Stomach (tissue), 19 donors: ENCODE data around the gene CELSR3. TPM values are rescaled to one million over a fixed set of nuclear protein-coding genes. Genes with fewer than 3 reads are reported as not detected.
A peak's percentile ranks its signal among the peaks of the same experiment; 100 is the strongest.

ENCODE experiments used
- DNase-seq, 2 donors: peaks; one replicate each; pipeline versions ENCODE4 v3.0.0 to v3.0.0-alpha.2; 2013 to 2019
- H3K27ac ChIP-seq, 5 donors: fragments of 200-600 bp in 4 of 5; sonication (generic) in 4 of 5; one replicate each; pipeline ENCODE4 v1.5.1; 2013 to 2019; ENCODE audit warnings: mild to moderate bottlenecking in 1 of 5, moderate library complexity in 1 of 5
- H3K27me3 ChIP-seq, 3 donors: fragments of 200-600 bp; sonication (generic); one replicate each; pipeline ENCODE4 v1.5.1; 2017 to 2019; ENCODE audit warnings: mixed run types in 1 of 3
- H3K36me3 ChIP-seq, 4 donors: fragments of 200-600 bp; sonication (generic); 1 replicate in 3 of 4; 2 replicates in 1 of 4; pipeline ENCODE4 v1.5.1; 2016 to 2019
- H3K4me1 ChIP-seq, 4 donors: fragments of 200-600 bp; sonication (generic); one replicate each; pipeline ENCODE4 v1.5.1; 2016 to 2019
- H3K4me3 ChIP-seq, 4 donors: fragments of 200-600 bp; sonication (generic) in 3 of 4; one replicate each; pipeline ENCODE4 v1.5.1; 2016 to 2019; ENCODE audit warnings: mild to moderate bottlenecking in 1 of 4
- H3K9me3 ChIP-seq, 4 donors: fragments of 200-600 bp; sonication (generic); one replicate each; pipeline ENCODE4 v1.5.1; 2016 to 2019
- EP300 ChIP-seq: sonication (generic); formaldehyde crosslinking; IDR thresholded peaks from one replicate; pipeline ENCODE4 v1.6.1; 2017; ENCODE audit warnings: antibody characterized with exemption
- POLR2A ChIP-seq, 4 donors: fragments of 450-650 bp; IDR thresholded peaks; one replicate each; pipeline ENCODE4 v1.6.1; 2016; ENCODE audit warnings: antibody characterized with exemption in 4 of 4, control low read depth in 2 of 4, mild to moderate bottlenecking in 1 of 4, moderate library complexity in 1 of 4
- POLR2AphosphoS5 ChIP-seq, 3 donors: sonication (generic); formaldehyde crosslinking; IDR thresholded peaks; one replicate each; pipeline ENCODE4 v1.6.1; 2016; ENCODE audit warnings: antibody characterized with exemption in 3 of 3
- WGBS, 5 donors: extraction: QIAGEN DNeasy Blood & Tissue Kit in 3 of 5; methylation state at CpG; one replicate each; pipeline versions ENCODE4 v1.1.5 to v1.1.7; 2013 to 2018; 5-methylcytosine and 5-hydroxymethylcytosine counted together
- intact Hi-C: fragments of 100-400 bp; cut with DNase I; formaldehyde crosslinking; loops from one replicate; pipeline ENCODE4 v1.15.1; 2023; ENCODE audit warnings: low total_unique reads
- long read RNA-seq, 10 donors: transcript quantifications; one replicate each; lab custom pipeline, GENCODE V29; 2026
- polyA plus RNA-seq, 3 donors: library from polyadenylated mRNA; stranded (reverse); fragments of 200-250 nt; gene quantifications; one replicate each; pipeline ENCODE4 v1.2.3, GENCODE V29; 2013
- total RNA-seq, 5 donors: library from RNA; depleted of rRNA; stranded (reverse); fragments of >200 nt; gene quantifications; one replicate each; pipeline versions ENCODE4 v1.1.0 to v1.2.3, GENCODE V29; 2014 to 2016
- TF ChIP-seq, protein P1 (sequence below), 7 experiments: fragments of 450-650 bp in 4 of 7; fragments of 200-600 bp in 3 of 7; sonication (generic) in 3 of 7; IDR thresholded peaks; one replicate each; pipeline ENCODE4 v1.5.1; 2016 to 2019; ENCODE audit warnings: antibody characterized with exemption in 7 of 7, control low read depth in 2 of 7, mild to moderate bottlenecking in 1 of 7
- donor health status: healthy with polysubstance abuse.
- donor health status: Bipolar disorder and iron deficiency.
- donor health status: healthy.

The CELSR3 gene, protein sequence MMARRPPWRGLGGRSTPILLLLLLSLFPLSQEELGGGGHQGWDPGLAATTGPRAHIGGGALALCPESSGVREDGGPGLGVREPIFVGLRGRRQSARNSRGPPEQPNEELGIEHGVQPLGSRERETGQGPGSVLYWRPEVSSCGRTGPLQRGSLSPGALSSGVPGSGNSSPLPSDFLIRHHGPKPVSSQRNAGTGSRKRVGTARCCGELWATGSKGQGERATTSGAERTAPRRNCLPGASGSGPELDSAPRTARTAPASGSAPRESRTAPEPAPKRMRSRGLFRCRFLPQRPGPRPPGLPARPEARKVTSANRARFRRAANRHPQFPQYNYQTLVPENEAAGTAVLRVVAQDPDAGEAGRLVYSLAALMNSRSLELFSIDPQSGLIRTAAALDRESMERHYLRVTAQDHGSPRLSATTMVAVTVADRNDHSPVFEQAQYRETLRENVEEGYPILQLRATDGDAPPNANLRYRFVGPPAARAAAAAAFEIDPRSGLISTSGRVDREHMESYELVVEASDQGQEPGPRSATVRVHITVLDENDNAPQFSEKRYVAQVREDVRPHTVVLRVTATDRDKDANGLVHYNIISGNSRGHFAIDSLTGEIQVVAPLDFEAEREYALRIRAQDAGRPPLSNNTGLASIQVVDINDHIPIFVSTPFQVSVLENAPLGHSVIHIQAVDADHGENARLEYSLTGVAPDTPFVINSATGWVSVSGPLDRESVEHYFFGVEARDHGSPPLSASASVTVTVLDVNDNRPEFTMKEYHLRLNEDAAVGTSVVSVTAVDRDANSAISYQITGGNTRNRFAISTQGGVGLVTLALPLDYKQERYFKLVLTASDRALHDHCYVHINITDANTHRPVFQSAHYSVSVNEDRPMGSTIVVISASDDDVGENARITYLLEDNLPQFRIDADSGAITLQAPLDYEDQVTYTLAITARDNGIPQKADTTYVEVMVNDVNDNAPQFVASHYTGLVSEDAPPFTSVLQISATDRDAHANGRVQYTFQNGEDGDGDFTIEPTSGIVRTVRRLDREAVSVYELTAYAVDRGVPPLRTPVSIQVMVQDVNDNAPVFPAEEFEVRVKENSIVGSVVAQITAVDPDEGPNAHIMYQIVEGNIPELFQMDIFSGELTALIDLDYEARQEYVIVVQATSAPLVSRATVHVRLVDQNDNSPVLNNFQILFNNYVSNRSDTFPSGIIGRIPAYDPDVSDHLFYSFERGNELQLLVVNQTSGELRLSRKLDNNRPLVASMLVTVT (N-terminal part only)
- 1 to 10 TPM in 4 of 5 donors, not detected in 1; 1.5 to 2.3 (median 1.9) TPM for total RNA-seq
- polyA plus RNA-seq: under 1 TPM; 0.15 to 1.00 (median 0.53) TPM
- long read RNA-seq, donor 1: 0 reads
- long read RNA-seq, donor 2: 0 reads
- long read RNA-seq, donor 3: 0 reads
- long read RNA-seq, donor 4: 0 reads
- long read RNA-seq, donor 5, partial matches to known transcripts: 0 of 1 reads
- long read RNA-seq, donor 5, other reads (novel, unspliced or antisense): 0 of 1 reads
- long read RNA-seq, donor 6: 0 reads
- long read RNA-seq, donor 7: 0 reads
- long read RNA-seq, donor 8: 0 reads
- long read RNA-seq, donor 9: 0 reads
- long read RNA-seq, donor 10: 0 reads

- DNase-seq: peak; percentile 50 to 95
- Histone ChIP-seq H3K9me3 (no peaks in the 10 kb centered on the region), H3K4me3 (peak within 1 kb of the TSS; percentile 40 to 58 (median 50)), H3K4me1 (peaks cover 19 to 34% (median 33%) of the 10 kb centered on the region in 4 donors), H3K27ac (peak within 1 kb of the TSS; percentile 39 to 88 (median 82)), H3K36me3 (no peaks in the 10 kb centered on the region), H3K27me3 (peaks cover 0 to 58% (median 41%) of the 10 kb centered on the region in 3 donors)
- WGBS, 5 donors: 1 to 2% (median 2%) methylated on average over 24 to 52 of the region's 52 CpGs
- intact Hi-C loops: no loop called here
- TF ChIP-seq EP300: no peak
- peak in 2 of 3 donors; percentile 41 to 46 for TF ChIP-seq POLR2AphosphoS5 (IDR thresholded peaks at IDR 0.05)
These were observed at the start of gene CELSR3 for GRCh38 chr3:48662753-48663488. Gene CELSR3 (minus strand): TSS chr3:48662886. CDS start chr3:48662634, 252 bp downstream.

GRCh38 chr3:48711727-48712126 is 49.0 kb upstream of the CELSR3 start:
- Histone ChIP-seq H3K27me3 (no peaks in the 10 kb centered on the region), H3K9me3 (no peaks in the 10 kb centered on the region), H3K27ac (no peak overlapping the region), H3K4me1 (peaks cover 42 to 92% (median 73%) of the 10 kb centered on the region in 4 donors), H3K4me3 (no peak overlapping the region), H3K36me3 (peaks cover 18 to 74% (median 65%) of the 10 kb centered on the region in 4 donors)
- no peak for DNase-seq
- intact Hi-C loops: no loop called here
- TF ChIP-seq, protein P1, sequence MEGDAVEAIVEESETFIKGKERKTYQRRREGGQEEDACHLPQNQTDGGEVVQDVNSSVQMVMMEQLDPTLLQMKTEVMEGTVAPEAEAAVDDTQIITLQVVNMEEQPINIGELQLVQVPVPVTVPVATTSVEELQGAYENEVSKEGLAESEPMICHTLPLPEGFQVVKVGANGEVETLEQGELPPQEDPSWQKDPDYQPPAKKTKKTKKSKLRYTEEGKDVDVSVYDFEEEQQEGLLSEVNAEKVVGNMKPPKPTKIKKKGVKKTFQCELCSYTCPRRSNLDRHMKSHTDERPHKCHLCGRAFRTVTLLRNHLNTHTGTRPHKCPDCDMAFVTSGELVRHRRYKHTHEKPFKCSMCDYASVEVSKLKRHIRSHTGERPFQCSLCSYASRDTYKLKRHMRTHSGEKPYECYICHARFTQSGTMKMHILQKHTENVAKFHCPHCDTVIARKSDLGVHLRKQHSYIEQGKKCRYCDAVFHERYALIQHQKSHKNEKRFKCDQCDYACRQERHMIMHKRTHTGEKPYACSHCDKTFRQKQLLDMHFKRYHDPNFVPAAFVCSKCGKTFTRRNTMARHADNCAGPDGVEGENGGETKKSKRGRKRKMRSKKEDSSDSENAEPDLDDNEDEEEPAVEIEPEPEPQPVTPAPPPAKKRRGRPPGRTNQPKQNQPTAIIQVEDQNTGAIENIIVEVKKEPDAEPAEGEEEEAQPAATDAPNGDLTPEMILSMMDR (IDR thresholded peaks at IDR 0.05): no peak
- TF ChIP-seq POLR2A (IDR thresholded peaks at IDR 0.05) (no peak), EP300 (no peak), POLR2AphosphoS5 (IDR thresholded peaks at IDR 0.05) (no peak)
- 75 to 94% (median 87%) methylated on average over 2 of the region's 2 CpGs for WGBS, 5 donors

GRCh38 chr3:48709051-48709461 is 46.4 kb upstream of the CELSR3 start:
- Histone ChIP-seq H3K4me3 (no peak overlapping the region), H3K4me1 (peaks cover 25 to 81% (median 60%) of the 10 kb centered on the region in 4 donors)
- 52 to 72% (median 69%) methylated on average over 7 of the region's 7 CpGs for WGBS, 5 donors

More at GRCh38 chr3:48709051-48709461, 46.4 kb upstream of the CELSR3 start:
- intact Hi-C loops: no loop called here
- Histone ChIP-seq H3K36me3 (peaks cover 22 to 82% (median 78%) of the 10 kb centered on the region in 4 donors), H3K27me3 (no peaks in the 10 kb centered on the region), H3K27ac (peak overlapping the region in 3 of 5 donors; percentile 39 to 52 (median 46)), H3K9me3 (no peaks in the 10 kb centered on the region)
- no peak for TF ChIP-seq POLR2AphosphoS5 (IDR thresholded peaks at IDR 0.05)
- TF ChIP-seq, protein P1 (IDR thresholded peaks at IDR 0.05): no peak
- no peak for TF ChIP-seq POLR2A (IDR thresholded peaks at IDR 0.05)
- TF ChIP-seq EP300: no peak
- no peak for DNase-seq
